Vagina (tissue), 2 donors: ENCODE data around the gene UHRF1.

Experiments used
- POLR2A ChIP-seq, 2 donors: fragments of 450-650 bp; IDR thresholded peaks; one replicate each; pipeline ENCODE4 v1.6.1; 2017; ENCODE audit warnings: antibody characterized with exemption in 2 of 2, mild to moderate bottlenecking in 2 of 2, moderate library complexity in 2 of 2
- POLR2AphosphoS5 ChIP-seq, 2 donors: sonication (generic); formaldehyde crosslinking; IDR thresholded peaks; one replicate each; pipeline ENCODE4 v1.9.0; 2017; ENCODE audit warnings: antibody characterized with exemption in 2 of 2, mild to moderate bottlenecking in 2 of 2, low read depth in 1 of 2; ENCODE audit not compliant: insufficient read depth in 1 of 2
- TF ChIP-seq, protein P1 (sequence below), 3 experiments: fragments of 450-650 bp in 2 of 3; fragments of 200-600 bp in 1 of 3; sonication (generic) in 1 of 3; IDR thresholded peaks; one replicate each; pipeline ENCODE4 v1.5.1; 2017 to 2019; ENCODE audit warnings: antibody characterized with exemption in 3 of 3, mild to moderate bottlenecking in 2 of 3, moderate library complexity in 2 of 3

DNA sequence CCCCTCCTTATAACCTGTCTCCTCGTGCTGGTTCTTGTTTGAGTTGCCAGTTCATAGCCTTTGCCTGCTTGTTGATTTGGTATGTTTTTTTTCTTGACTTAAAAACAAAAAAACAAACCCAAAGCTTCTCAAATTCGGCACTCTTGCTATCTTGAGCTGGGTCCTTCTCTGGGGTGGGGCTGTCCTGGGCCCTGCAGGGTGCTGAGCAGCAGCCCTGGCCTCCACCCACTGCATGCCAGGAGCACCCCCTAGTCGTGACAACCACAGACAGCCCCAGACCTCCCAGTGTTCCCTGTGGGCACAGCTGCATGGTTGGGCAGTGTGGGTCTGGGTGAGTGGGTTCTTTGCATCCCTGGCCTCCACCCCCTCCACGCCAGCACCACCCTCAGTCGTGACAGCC is 87.4 kb downstream of the UHRF1 start:
- TF ChIP-seq POLR2AphosphoS5 (IDR thresholded peaks at IDR 0.05; ENCODE audit: insufficient read depth in 1 of 2, low read depth in 1 of 2) (no peak), POLR2A (IDR thresholded peaks at IDR 0.05) (no peak)
- TF ChIP-seq, protein P1, sequence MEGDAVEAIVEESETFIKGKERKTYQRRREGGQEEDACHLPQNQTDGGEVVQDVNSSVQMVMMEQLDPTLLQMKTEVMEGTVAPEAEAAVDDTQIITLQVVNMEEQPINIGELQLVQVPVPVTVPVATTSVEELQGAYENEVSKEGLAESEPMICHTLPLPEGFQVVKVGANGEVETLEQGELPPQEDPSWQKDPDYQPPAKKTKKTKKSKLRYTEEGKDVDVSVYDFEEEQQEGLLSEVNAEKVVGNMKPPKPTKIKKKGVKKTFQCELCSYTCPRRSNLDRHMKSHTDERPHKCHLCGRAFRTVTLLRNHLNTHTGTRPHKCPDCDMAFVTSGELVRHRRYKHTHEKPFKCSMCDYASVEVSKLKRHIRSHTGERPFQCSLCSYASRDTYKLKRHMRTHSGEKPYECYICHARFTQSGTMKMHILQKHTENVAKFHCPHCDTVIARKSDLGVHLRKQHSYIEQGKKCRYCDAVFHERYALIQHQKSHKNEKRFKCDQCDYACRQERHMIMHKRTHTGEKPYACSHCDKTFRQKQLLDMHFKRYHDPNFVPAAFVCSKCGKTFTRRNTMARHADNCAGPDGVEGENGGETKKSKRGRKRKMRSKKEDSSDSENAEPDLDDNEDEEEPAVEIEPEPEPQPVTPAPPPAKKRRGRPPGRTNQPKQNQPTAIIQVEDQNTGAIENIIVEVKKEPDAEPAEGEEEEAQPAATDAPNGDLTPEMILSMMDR (IDR thresholded peaks at IDR 0.05): no peak
